GM12878 (cell line): ENCODE data around the gene FOXK2. TPM values are rescaled to one million over a fixed set of nuclear protein-coding genes. Genes with fewer than 3 reads are reported as not detected.

Experiments
- ATAC-seq: fragments of 200-7000 bp; cut with Tn5 transposase; 3 replicates; pipeline ENCODE4 v1.9.1; 2020; ENCODE audit warnings: mild to moderate bottlenecking, moderate library complexity
- BruUV-seq: library from RNA; stranded (reverse); fragments of 400-500 nt; replicated peaks from 2 replicates; lab custom pipeline; 2021; lab: Mats Ljungman, UMichigan
- CTCF ChIA-PET: fragments of 300-600 bp; sonication (Branson Sonifier 250); formaldehyde crosslinking; extraction: SDS; loops from one replicate; lab custom pipeline; 2021; ENCODE audit warnings: inconsistent platforms; lab: Yijun Ruan, JAX
- POLR2A ChIA-PET: fragments of 350-600 bp; formaldehyde crosslinking; extraction: SDS; loops from one replicate; lab custom pipeline; 2021; ENCODE audit warnings: inconsistent platforms; lab: Charles Lee
- RAD21 ChIA-PET: fragments of 300-600 bp; sonication (Branson Sonifier 250); formaldehyde crosslinking; loops from one replicate; lab custom pipeline; 2023; ENCODE audit warnings: antibody characterized with exemption; ENCODE audit not compliant: unreplicated experiment; lab: Charles Lee
- SMC1A ChIA-PET: fragments of 300-600 bp; sonication (Branson Sonifier 250); formaldehyde crosslinking; loops from one replicate; lab custom pipeline; 2023; ENCODE audit not compliant: unreplicated experiment, uncharacterized antibody; lab: Charles Lee
- DNase-seq: peaks from one replicate; pipeline ENCODE4 v3.0.0-alpha.2; 2011; ENCODE audit warnings: low read depth, low spot score
- FAIRE-seq: peaks from 3 replicates; lab custom pipeline; 2011; peaks lifted over from hg19 to GRCh38; lab: Jason Lieb, UNC
- H2AFZ ChIP-seq: 2 replicates; pipeline ENCODE4 v1.6.0; 2011; ENCODE audit warnings: low read depth, low read length, control low read depth; ENCODE audit not compliant: control insufficient read depth
- H3K27ac ChIP-seq: 2 replicates; pipeline ENCODE4 v1.5.1; 2011; ENCODE audit warnings: control low read depth; ENCODE audit not compliant: control insufficient read depth, insufficient read depth
- H3K27me3 ChIP-seq, 2 experiments: replicated peaks in 1 of 2; 2 replicates each; pipeline versions ENCODE4 v1.6.0 to v1.6.1; 2011; ENCODE audit warnings: low read length in 1 of 2; ENCODE audit not compliant: control insufficient read depth in 2 of 2, insufficient read depth in 2 of 2
- H3K36me3 ChIP-seq, 2 experiments: 2 replicates each; pipeline ENCODE4 v1.5.1; 2011; ENCODE audit warnings: low read length in 1 of 2; ENCODE audit not compliant: control insufficient read depth in 2 of 2, insufficient read depth in 2 of 2
- H3K4me1 ChIP-seq: 2 replicates; pipeline ENCODE4 v1.6.1; 2011; ENCODE audit warnings: mild to moderate bottlenecking, low read length, moderate library complexity, mixed read lengths; ENCODE audit not compliant: control insufficient read depth, insufficient read depth
- H3K4me2 ChIP-seq: 2 replicates; pipeline ENCODE4 v1.6.0; 2011; ENCODE audit warnings: control low read depth; ENCODE audit not compliant: control insufficient read depth, insufficient read depth
- H3K4me3 ChIP-seq: fragments of 200-600 bp; sonication (generic); 2 replicates; pipeline ENCODE4 v1.5.1; 2016
- H3K79me2 ChIP-seq: 2 replicates; pipeline ENCODE4 v1.6.0; 2011; ENCODE audit warnings: low read length; ENCODE audit not compliant: control insufficient read depth, insufficient read depth
- H3K9ac ChIP-seq: 2 replicates; pipeline ENCODE4 v1.8.0; 2011; ENCODE audit warnings: low read length, control low read depth, mixed read lengths; ENCODE audit not compliant: control insufficient read depth, insufficient read depth
- H3K9me3 ChIP-seq: replicated peaks from 3 replicates; pipeline ENCODE4 v1.5.1; 2011; ENCODE audit warnings: mild to moderate bottlenecking, low read length; ENCODE audit not compliant: control insufficient read depth, insufficient read depth
- H4K20me1 ChIP-seq: 2 replicates; pipeline ENCODE4 v1.6.0; 2011; ENCODE audit not compliant: control insufficient read depth, insufficient read depth
- ASH2L ChIP-seq: fragments of 300-600, 200-600 bp; sonication (generic); IDR thresholded peaks from 2 replicates; pipeline ENCODE4 v1.6.1; 2017; ENCODE audit warnings: low read depth, mild to moderate bottlenecking, borderline replicate concordance
- DPF2 ChIP-seq: fragments of 450-650 bp; IDR thresholded peaks from 2 replicates; pipeline ENCODE4 v1.6.1; 2017; ENCODE audit warnings: mild to moderate bottlenecking
- EGR1 ChIP-seq, 2 experiments: IDR thresholded peaks; 1 replicate in 1 of 2; 2 replicates in 1 of 2; pipeline ENCODE4 v1.6.1; 2011 to 2012; ENCODE audit warnings: low read depth in 2 of 2, low read length in 2 of 2, borderline replicate concordance in 1 of 2, mild to moderate bottlenecking in 1 of 2, moderate library complexity in 1 of 2
- FOXM1 ChIP-seq: IDR thresholded peaks from 2 replicates; pipeline ENCODE4 v1.6.1; 2012; ENCODE audit warnings: low read depth, mild to moderate bottlenecking, inconsistent platforms, low read length, moderate library complexity
- HDAC2 ChIP-seq: fragments of 200-600 bp; sonication (generic); IDR thresholded peaks from 2 replicates; pipeline ENCODE4 v1.6.1; 2017
- IRF5 ChIP-seq: fragments of 450-650 bp; IDR thresholded peaks from 2 replicates; pipeline ENCODE4 v1.6.1; 2017; ENCODE audit warnings: borderline replicate concordance
- KAT2A ChIP-seq: conservative IDR thresholded peaks from 2 replicates; pipeline ENCODE4 v1.6.1; 2011; ENCODE audit warnings: low read depth, low read length; ENCODE audit not compliant: control insufficient read depth
- MEF2A ChIP-seq: IDR thresholded peaks from 2 replicates; pipeline ENCODE4 v1.6.1; 2011; ENCODE audit warnings: low read depth, mild to moderate bottlenecking, low read length, moderate library complexity; ENCODE audit not compliant: insufficient read depth
- NBN ChIP-seq: fragments of 450-650 bp; IDR thresholded peaks from 2 replicates; pipeline ENCODE4 v1.6.1; 2016
- PAX8 ChIP-seq: fragments of 450-650 bp; IDR thresholded peaks from 2 replicates; pipeline ENCODE4 v1.6.1; 2017; ENCODE audit warnings: mild to moderate bottlenecking, moderate library complexity
- POLR2AphosphoS5 ChIP-seq: IDR thresholded peaks from 2 replicates; pipeline ENCODE4 v1.6.1; 2011; ENCODE audit warnings: mild to moderate bottlenecking, low read length, inconsistent platforms
- POU2F2 ChIP-seq: IDR thresholded peaks from 3 replicates; pipeline ENCODE4 v1.6.1; 2011; ENCODE audit warnings: low read depth, mild to moderate bottlenecking, low read length, borderline replicate concordance
- SMAD5 ChIP-seq: IDR thresholded peaks from 2 replicates; pipeline ENCODE4 v1.6.1; 2016; ENCODE audit warnings: antibody characterized with exemption, low read depth
- SREBF1 ChIP-seq: IDR thresholded peaks from 2 replicates; pipeline ENCODE4 v1.6.1; 2012; ENCODE audit warnings: mild to moderate bottlenecking, low read length
- SUZ12 ChIP-seq: fragments of 200-600 bp; sonication (generic); IDR thresholded peaks from one replicate; pipeline ENCODE4 v1.6.1; 2018; ENCODE audit warnings: antibody characterized with exemption, mild to moderate bottlenecking; ENCODE audit not compliant: unreplicated experiment
- ZBTB33 ChIP-seq: fragments of 450-650 bp; IDR thresholded peaks from 2 replicates; pipeline ENCODE4 v1.6.1; 2017; ENCODE audit warnings: mild to moderate bottlenecking
- ZSCAN29 ChIP-seq: fragments of 450-650 bp; IDR thresholded peaks from 2 replicates; pipeline ENCODE4 v1.6.1; 2017; ENCODE audit warnings: mild to moderate bottlenecking, moderate library complexity
- WGBS: methylation state at CpG from one replicate; pipeline ENCODE4 v1.1.6; 2016; ENCODE audit warnings: low lambda C conversion rate; ENCODE audit not compliant: insufficient replicate concordance, insufficient coverage; ENCODE audit errors: missing lambda C conversion rate; 5-methylcytosine and 5-hydroxymethylcytosine counted together
- in situ Hi-C: fragments of 300-500 bp; cut with MboI; formaldehyde crosslinking; loops from 9 replicates; pipeline ENCODE4 v1.14.3; 2018; ENCODE audit warnings: mixed read lengths
- intact Hi-C: fragments of 100-400 bp; cut with micrococcal nuclease; formaldehyde crosslinking; loops from one replicate; pipeline ENCODE4 v1.14.2; 2022; ENCODE audit not compliant: unreplicated experiment
- polyA plus RNA-seq, 11 experiments: library from polyadenylated mRNA; depleted of rRNA in 4 of 11; unstranded in 6 of 11; stranded (reverse) in 5 of 11; fragments of >200 nt; fragmentation: Nextera tagmentation in 4 of 11; fragmentation: Illumina TruSeq in 1 of 11; extraction: Ambion mirVana in 4 of 11; extraction: Trizol in 1 of 11; gene quantifications; 1 replicate in 1 of 11; 2 replicates in 10 of 11; pipeline versions ENCODE4 v1.2.1 to v1.2.3, GENCODE V29; 2011 to 2016; ENCODE audit warnings: inconsistent platforms in 2 of 11, missing spikeins in 2 of 11, low read depth in 1 of 11
- total RNA-seq, 4 experiments: library from RNA; depleted of rRNA in 3 of 4; stranded (reverse); fragments of >200 nt in 3 of 4; fragmentation: Illumina TruSeq in 1 of 4; extraction: Trizol in 1 of 4; gene quantifications; 2 replicates each; pipeline versions ENCODE4 v1.2.1 to v1.2.3, GENCODE V29; 2013 to 2021

The FOXK2 gene
- total and polyA plus RNA-seq, 10 of the 15 experiments (the other 5 are each of a cell fraction or from before 2014, with no cell fraction given) = 2.4 to 56.8 (median 34.4) TPM

GRCh38 chr17:82536512-82537201 is 17.1 kb downstream of the FOXK2 start:
- in situ Hi-C loops = no loop called here
- Histone ChIP-seq H3K4me2 (peak overlapping the region; percentile 17; the same call in 1 of the 2 replicates), H4K20me1 (no peaks in the 10 kb centered on the region), H2AFZ (no peak overlapping the region), H3K27me3 (no peaks in the 10 kb centered on the region), H3K36me3 (no peaks in the 10 kb centered on the region), H3K9me3 (no peaks in the 10 kb centered on the region), H3K79me2 (peaks cover 91% of the 10 kb centered on the region), H3K27ac (peak overlapping the region; percentile 28), H3K4me3 (no peak overlapping the region), H3K4me1 (peaks cover 46% of the 10 kb centered on the region), H3K9ac (no peak overlapping the region)
- POLR2A ChIA-PET = interaction anchor here (0.6 to 3.0 kb wide), 9 partner anchors 10 to 117 kb away, joined by 3 to 15 read pairs (median 6); no protein-coding TSS in a partner anchor
- CTCF ChIA-PET = interaction anchor here (0.8 to 4.3 kb wide), 7 partner anchors 9 to 127 kb away, joined by 3 to 20 read pairs (median 4); no protein-coding TSS in a partner anchor
- intact Hi-C loops = no loop called here
- WGBS = 79% methylated on average over 6 of the region's 6 CpGs
- BruUV-seq = TSS peak; percentile 17
- FAIRE-seq (no peak), ATAC-seq (no peak), DNase-seq (no peak)
- SMC1A ChIA-PET = interaction anchor here (0.7 to 3.5 kb wide), 9 partner anchors 8 to 30 kb away, joined by 3 to 17 read pairs (median 5); no protein-coding TSS in a partner anchor
- RAD21 ChIA-PET = interaction anchor here (0.8 to 1.7 kb wide), 8 partner anchors 8 to 185 kb away, joined by 3 to 5 read pairs (median 4); partner anchors contain the start of gene FOXK2
- TF ChIP-seq KAT2A = no peak
- no peak for TF ChIP-seq ASH2L
- TF ChIP-seq SMAD5 = no peak
- TF ChIP-seq MEF2A = no peak
- TF ChIP-seq DPF2 = no peak
- TF ChIP-seq PAX8 = no peak
- TF ChIP-seq SUZ12 = no peak
- no peak for TF ChIP-seq NBN
- TF ChIP-seq ZBTB33 = no peak
- no peak for TF ChIP-seq HDAC2
- TF ChIP-seq EGR1 (IDR thresholded peaks at IDR 0.05; ENCODE audit: borderline replicate concordance in 1 of 2, low read depth in 2 of 2, low read length in 2 of 2) = no peak
- TF ChIP-seq SREBF1 = no peak
- no peak for TF ChIP-seq ZSCAN29
- TF ChIP-seq IRF5 = no peak
- TF ChIP-seq FOXM1 = no peak
- no peak for TF ChIP-seq POLR2AphosphoS5
- no peak for TF ChIP-seq POU2F2
